ENCODE results near the gene KRTAP17-1. TPM values are rescaled to one million over a fixed set of nuclear protein-coding genes. Genes with fewer than 3 reads are reported as not detected.
"Not testable (repeated sequence)": the region's sequence is repeated elsewhere in the genome, so short reads cannot be mapped to it uniquely, and the experiment has no call there.

Gene KRTAP17-1
- total RNA-seq, 1 experiment from 2014 or later, result not detected

DNA sequence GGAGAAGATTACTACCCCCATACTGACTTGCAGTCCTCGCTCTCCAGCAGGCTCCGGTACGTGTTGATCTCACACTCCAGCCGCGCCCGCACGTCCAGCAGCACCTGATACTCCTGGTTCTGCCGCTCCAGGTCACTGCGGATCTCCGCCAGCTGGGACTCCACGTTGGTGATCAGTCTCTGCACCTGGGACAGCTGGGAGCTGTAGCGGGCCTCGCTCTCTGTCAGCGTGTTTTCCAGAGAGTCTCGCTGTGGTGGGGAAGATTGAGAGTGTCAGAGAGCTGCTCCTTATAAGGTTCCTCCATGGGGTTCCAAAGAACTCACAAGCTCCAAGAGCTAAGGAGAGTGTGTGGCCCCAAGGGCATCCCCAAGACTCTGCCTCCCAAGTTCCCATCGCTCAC lies 30.9 kb upstream of the KRTAP17-1 start:
- H3K36me3 ChIP-seq (ENCODE audit: control insufficient read depth, insufficient read depth, low read length); POLR2A ChIA-PET; in situ Hi-C loops (cut with HindIII; ENCODE audit: low pct_unique_long_range_greater_than_20kb, low sequenced_read_pairs); H3K9me3 ChIP-seq (ENCODE audit: control insufficient read depth, insufficient read depth, low read depth, low read length); intact Hi-C loops (cut with micrococcal nuclease; ENCODE audit: unreplicated experiment); CTCF ChIA-PET; H3K4me3 ChIP-seq (ENCODE audit: low read depth in 2 of 2, low read length in 2 of 2); BruUV-seq (replicated peaks); H3K4me1 ChIP-seq (ENCODE audit: control insufficient read depth, insufficient read depth, low read length); H3K27me3 ChIP-seq (ENCODE audit: control insufficient read depth, insufficient read depth, low read length); ATAC-seq; H3K27ac ChIP-seq (ENCODE audit: low read length); DNase-seq (ENCODE audit: low read depth, low spot score): not testable (repeated sequence)

DNA sequence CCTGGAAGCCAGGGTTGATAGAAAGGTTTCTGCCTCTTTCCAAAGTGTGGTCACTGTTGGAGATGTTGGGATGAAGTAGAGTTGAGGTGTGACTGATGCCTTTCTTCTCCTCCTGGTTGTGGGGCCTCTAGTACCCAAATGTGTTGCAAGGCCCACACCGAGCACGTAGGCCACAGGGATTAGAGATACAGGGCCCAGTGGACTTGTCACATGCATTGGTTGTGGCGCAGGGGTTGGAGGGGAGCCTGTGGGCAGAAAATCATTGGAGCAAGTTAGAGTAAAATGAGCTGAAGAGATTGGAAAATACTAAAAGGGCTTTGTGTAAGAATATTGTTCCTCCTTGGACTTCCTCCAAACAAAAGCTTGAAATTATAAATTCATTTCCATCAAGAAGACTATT lies 30.5 kb upstream of the KRTAP17-1 start:
- no peak overlapping the region for H3K27ac ChIP-seq (ENCODE audit: low read length)
- no peak for ATAC-seq
- H3K9me3 ChIP-seq (ENCODE audit: control insufficient read depth, insufficient read depth, low read depth, low read length), result no peaks in the 10 kb centered on the region
- no peak for TF ChIP-seq SIN3A (IDR thresholded peaks at IDR 0.05; ENCODE audit: borderline replicate concordance, insufficient read depth, low read depth, low read length)
- TF ChIP-seq, protein P1, sequence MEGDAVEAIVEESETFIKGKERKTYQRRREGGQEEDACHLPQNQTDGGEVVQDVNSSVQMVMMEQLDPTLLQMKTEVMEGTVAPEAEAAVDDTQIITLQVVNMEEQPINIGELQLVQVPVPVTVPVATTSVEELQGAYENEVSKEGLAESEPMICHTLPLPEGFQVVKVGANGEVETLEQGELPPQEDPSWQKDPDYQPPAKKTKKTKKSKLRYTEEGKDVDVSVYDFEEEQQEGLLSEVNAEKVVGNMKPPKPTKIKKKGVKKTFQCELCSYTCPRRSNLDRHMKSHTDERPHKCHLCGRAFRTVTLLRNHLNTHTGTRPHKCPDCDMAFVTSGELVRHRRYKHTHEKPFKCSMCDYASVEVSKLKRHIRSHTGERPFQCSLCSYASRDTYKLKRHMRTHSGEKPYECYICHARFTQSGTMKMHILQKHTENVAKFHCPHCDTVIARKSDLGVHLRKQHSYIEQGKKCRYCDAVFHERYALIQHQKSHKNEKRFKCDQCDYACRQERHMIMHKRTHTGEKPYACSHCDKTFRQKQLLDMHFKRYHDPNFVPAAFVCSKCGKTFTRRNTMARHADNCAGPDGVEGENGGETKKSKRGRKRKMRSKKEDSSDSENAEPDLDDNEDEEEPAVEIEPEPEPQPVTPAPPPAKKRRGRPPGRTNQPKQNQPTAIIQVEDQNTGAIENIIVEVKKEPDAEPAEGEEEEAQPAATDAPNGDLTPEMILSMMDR (IDR thresholded peaks at IDR 0.05), result no peak
- TF ChIP-seq POLR2AphosphoS5 (IDR thresholded peaks at IDR 0.05; ENCODE audit: low read depth, low read length), result no peak
- TF ChIP-seq, protein P2, sequence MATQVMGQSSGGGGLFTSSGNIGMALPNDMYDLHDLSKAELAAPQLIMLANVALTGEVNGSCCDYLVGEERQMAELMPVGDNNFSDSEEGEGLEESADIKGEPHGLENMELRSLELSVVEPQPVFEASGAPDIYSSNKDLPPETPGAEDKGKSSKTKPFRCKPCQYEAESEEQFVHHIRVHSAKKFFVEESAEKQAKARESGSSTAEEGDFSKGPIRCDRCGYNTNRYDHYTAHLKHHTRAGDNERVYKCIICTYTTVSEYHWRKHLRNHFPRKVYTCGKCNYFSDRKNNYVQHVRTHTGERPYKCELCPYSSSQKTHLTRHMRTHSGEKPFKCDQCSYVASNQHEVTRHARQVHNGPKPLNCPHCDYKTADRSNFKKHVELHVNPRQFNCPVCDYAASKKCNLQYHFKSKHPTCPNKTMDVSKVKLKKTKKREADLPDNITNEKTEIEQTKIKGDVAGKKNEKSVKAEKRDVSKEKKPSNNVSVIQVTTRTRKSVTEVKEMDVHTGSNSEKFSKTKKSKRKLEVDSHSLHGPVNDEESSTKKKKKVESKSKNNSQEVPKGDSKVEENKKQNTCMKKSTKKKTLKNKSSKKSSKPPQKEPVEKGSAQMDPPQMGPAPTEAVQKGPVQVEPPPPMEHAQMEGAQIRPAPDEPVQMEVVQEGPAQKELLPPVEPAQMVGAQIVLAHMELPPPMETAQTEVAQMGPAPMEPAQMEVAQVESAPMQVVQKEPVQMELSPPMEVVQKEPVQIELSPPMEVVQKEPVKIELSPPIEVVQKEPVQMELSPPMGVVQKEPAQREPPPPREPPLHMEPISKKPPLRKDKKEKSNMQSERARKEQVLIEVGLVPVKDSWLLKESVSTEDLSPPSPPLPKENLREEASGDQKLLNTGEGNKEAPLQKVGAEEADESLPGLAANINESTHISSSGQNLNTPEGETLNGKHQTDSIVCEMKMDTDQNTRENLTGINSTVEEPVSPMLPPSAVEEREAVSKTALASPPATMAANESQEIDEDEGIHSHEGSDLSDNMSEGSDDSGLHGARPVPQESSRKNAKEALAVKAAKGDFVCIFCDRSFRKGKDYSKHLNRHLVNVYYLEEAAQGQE (IDR thresholded peaks at IDR 0.05; ENCODE audit: insufficient read depth in 1 of 2, low read depth in 2 of 2, low read length in 1 of 2), result no peak
- TF ChIP-seq TCF7L2 (IDR thresholded peaks at IDR 0.05; ENCODE audit: low read depth, low read length), result no peak
- no TSS peak for BruUV-seq (replicated peaks)
- no peak for DNase-seq (ENCODE audit: low read depth, low spot score)
- POLR2A ChIA-PET, result no interaction called here
- no peaks in the 10 kb centered on the region for H3K27me3 ChIP-seq (ENCODE audit: control insufficient read depth, insufficient read depth, low read length)
- CTCF ChIA-PET, result no interaction called here
- H3K4me1 ChIP-seq (ENCODE audit: control insufficient read depth, insufficient read depth, low read length), result no peaks in the 10 kb centered on the region
- intact Hi-C loops (cut with micrococcal nuclease; ENCODE audit: unreplicated experiment), result no loop called here
- no peaks in the 10 kb centered on the region for H3K36me3 ChIP-seq (ENCODE audit: control insufficient read depth, insufficient read depth, low read length)
- in situ Hi-C loops (cut with HindIII; ENCODE audit: low pct_unique_long_range_greater_than_20kb, low sequenced_read_pairs), result no loop called here
- H3K4me3 ChIP-seq (ENCODE audit: low read depth in 2 of 2, low read length in 2 of 2), result no peak overlapping the region

DNA sequence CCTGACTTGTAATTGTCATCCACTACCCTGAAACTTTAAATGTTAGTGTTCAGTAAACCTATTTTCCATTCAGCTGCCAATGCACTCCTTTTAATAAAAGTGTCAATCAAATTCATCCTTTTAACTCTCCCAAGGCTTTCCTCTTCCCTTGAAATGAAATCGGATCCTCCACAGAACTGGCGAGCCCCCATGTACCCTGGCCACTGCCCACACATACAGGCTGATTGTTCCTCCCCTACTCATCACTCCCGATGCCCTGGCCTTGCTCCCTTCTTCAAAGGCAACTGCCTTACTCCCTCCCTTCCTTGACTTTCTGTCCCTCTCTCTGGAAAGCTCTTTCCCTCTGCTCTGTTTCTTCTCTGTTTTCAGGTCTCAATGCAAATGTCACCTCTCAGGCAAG lies 27.5 kb upstream of the KRTAP17-1 start:
- H3K9me3 ChIP-seq (ENCODE audit: control insufficient read depth, insufficient read depth, low read depth, low read length), result no peaks in the 10 kb centered on the region
- POLR2A ChIA-PET, result no interaction called here
- H3K4me3 ChIP-seq (ENCODE audit: low read depth in 2 of 2, low read length in 2 of 2), result no peak overlapping the region
- H3K36me3 ChIP-seq (ENCODE audit: control insufficient read depth, insufficient read depth, low read length), result no peaks in the 10 kb centered on the region
- H3K27me3 ChIP-seq (ENCODE audit: control insufficient read depth, insufficient read depth, low read length), result no peaks in the 10 kb centered on the region
- in situ Hi-C loops (cut with HindIII; ENCODE audit: low pct_unique_long_range_greater_than_20kb, low sequenced_read_pairs), result no loop called here
- no peak for TF ChIP-seq TCF7L2 (IDR thresholded peaks at IDR 0.05; ENCODE audit: low read depth, low read length)
- TF ChIP-seq, protein P2 (IDR thresholded peaks at IDR 0.05; ENCODE audit: insufficient read depth in 1 of 2, low read depth in 2 of 2, low read length in 1 of 2), result no peak
- TF ChIP-seq POLR2AphosphoS5 (IDR thresholded peaks at IDR 0.05; ENCODE audit: low read depth, low read length), result no peak
- TF ChIP-seq SIN3A (IDR thresholded peaks at IDR 0.05; ENCODE audit: borderline replicate concordance, insufficient read depth, low read depth, low read length), result no peak
- TF ChIP-seq, protein P1 (IDR thresholded peaks at IDR 0.05), result no peak
- DNase-seq (ENCODE audit: low read depth, low spot score) (no peak), ATAC-seq (no peak)
- intact Hi-C loops (cut with micrococcal nuclease; ENCODE audit: unreplicated experiment), result no loop called here
- CTCF ChIA-PET, result no interaction called here
- H3K27ac ChIP-seq (ENCODE audit: low read length), result no peak overlapping the region
- H3K4me1 ChIP-seq (ENCODE audit: control insufficient read depth, insufficient read depth, low read length), result no peaks in the 10 kb centered on the region
- BruUV-seq (replicated peaks), result no TSS peak

All from Panc1 (cell line).